ENCODE measurements around the gene MAMDC2. TPM values are rescaled to one million over a fixed set of nuclear protein-coding genes. Genes with fewer than 3 reads are reported as not detected.
"Not testable (repeated sequence)": the region's sequence is repeated elsewhere in the genome, so short reads cannot be mapped to it uniquely, and the experiment has no call there.

Gene MAMDC2
- total and polyA plus RNA-seq, 12 donors, result 0.83 to 15.7 (median 5.0) TPM

DNA sequence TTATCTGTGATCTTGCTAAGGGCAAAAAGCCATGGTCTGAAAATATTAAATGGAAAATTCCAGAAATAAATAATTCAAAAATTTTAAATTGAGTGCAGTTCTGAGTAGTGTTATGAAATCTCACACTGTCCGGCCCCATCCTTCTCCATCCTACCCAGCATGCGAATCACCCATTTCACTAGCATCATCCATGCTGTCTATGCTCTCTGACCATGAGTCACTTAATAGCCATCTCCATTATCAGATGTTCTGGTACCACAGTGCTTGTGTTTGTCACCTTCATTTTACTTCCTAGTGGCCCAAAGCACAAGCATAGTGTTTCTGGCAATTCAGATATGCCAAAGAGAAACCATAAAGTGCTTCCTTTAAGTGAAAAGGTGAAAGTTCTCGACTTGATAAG lies 151.8 kb downstream of the MAMDC2 start:
- Histone ChIP-seq H3K27ac (no peak overlapping the region), H3K27me3 (no peaks in the 10 kb centered on the region), H3K9me3 (replicated peaks in 1 of 3) (no peaks in the 10 kb centered on the region), H3K4me3 (no peak overlapping the region), H3K36me3 (replicated peaks in 1 of 2) (no peaks in the 10 kb centered on the region), H3K4me1 (replicated peaks in 1 of 2) (no peaks in the 10 kb centered on the region)
- no peak for DNase-seq
- no peak for TF ChIP-seq POLR2A (IDR thresholded peaks at IDR 0.05)
- WGBS, 4 donors, result 72 to 95% (median 85%) methylated on average over 3 of the region's 3 CpGs
- intact Hi-C loops (cut with DNase I), result no loop called here

DNA sequence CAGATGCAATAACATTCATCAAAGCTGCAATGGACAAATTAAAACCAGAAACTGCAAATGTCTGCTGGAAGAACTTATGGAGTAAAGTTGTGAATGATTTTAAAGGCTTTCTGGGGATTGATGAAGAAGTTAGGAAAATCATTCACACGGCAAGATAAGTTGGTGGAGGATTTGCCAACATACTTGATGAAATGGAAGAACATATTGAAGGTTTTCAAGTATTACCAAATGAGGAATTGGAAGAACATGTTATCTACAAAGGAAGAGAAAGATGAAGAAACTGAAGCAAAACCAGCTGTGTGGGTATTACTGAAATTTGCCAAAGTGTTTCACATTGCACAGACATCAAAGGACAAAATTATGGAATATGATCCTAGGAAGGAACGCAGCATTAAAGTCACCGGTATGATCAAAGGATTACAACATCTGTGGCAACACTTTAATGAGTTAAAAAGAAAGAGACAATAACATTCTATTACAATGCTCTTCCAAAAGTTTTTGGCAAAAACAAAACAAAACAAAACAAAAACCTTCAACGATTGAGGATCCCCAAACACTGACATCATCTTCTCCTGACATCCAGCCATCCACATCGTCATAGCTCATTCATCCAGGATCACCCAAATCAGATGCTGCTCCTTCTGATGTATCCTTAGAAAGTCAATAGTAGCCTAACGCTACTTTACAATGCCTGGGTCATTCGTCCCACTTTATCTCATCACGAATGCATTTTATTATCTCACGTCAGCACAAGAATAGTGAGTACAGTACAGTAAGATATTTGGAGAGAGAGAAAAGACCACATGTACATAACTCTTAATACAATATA lies 153.8 kb downstream of the MAMDC2 start:
- no peaks in the 10 kb centered on the region for H3K36me3 ChIP-seq (replicated peaks in 1 of 2)
- no peaks in the 10 kb centered on the region for H3K9me3 ChIP-seq (replicated peaks in 1 of 3)
- no peak for DNase-seq
- intact Hi-C loops (cut with DNase I), result no loop called here
- H3K27ac ChIP-seq, result no peak overlapping the region
- no peaks in the 10 kb centered on the region for H3K4me1 ChIP-seq (replicated peaks in 1 of 2)
- 81 to 84% (median 83%) methylated on average over 9 of the region's 9 CpGs for WGBS, 4 donors
- no peak overlapping the region for H3K4me3 ChIP-seq
- no peak for TF ChIP-seq POLR2A (IDR thresholded peaks at IDR 0.05)
- TF ChIP-seq, protein P1, sequence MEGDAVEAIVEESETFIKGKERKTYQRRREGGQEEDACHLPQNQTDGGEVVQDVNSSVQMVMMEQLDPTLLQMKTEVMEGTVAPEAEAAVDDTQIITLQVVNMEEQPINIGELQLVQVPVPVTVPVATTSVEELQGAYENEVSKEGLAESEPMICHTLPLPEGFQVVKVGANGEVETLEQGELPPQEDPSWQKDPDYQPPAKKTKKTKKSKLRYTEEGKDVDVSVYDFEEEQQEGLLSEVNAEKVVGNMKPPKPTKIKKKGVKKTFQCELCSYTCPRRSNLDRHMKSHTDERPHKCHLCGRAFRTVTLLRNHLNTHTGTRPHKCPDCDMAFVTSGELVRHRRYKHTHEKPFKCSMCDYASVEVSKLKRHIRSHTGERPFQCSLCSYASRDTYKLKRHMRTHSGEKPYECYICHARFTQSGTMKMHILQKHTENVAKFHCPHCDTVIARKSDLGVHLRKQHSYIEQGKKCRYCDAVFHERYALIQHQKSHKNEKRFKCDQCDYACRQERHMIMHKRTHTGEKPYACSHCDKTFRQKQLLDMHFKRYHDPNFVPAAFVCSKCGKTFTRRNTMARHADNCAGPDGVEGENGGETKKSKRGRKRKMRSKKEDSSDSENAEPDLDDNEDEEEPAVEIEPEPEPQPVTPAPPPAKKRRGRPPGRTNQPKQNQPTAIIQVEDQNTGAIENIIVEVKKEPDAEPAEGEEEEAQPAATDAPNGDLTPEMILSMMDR (IDR thresholded peaks at IDR 0.05), result no peak
- H3K27me3 ChIP-seq, result no peaks in the 10 kb centered on the region

DNA sequence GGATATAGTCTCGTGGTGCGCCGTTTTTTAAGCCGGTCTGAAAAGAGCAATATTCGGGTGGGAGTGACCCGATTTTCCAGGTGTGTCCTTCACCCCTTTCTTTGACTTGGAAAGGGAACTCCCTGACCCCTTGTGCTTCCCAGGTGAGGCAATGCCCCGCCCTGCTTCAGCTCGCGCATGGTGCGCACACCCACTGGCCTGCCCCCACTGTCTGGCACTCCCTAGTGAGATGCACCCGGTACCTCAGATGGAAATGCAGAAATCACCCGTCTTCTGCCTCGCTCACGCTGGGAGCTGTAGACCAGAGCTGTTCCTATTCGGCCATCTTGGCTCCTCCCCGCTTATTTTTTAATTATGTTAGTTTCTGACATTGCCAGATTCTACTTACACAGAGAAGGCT lies 161.1 kb downstream of the MAMDC2 start:
- 93 to 97% (median 94%) methylated on average over 16 of the region's 16 CpGs for WGBS, 4 donors
- DNase-seq; H3K27ac ChIP-seq; H3K9me3 ChIP-seq (replicated peaks in 1 of 3); H3K4me1 ChIP-seq (replicated peaks in 1 of 2); H3K27me3 ChIP-seq; H3K4me3 ChIP-seq; intact Hi-C loops (cut with DNase I); H3K36me3 ChIP-seq (replicated peaks in 1 of 2): not testable (repeated sequence)

DNA sequence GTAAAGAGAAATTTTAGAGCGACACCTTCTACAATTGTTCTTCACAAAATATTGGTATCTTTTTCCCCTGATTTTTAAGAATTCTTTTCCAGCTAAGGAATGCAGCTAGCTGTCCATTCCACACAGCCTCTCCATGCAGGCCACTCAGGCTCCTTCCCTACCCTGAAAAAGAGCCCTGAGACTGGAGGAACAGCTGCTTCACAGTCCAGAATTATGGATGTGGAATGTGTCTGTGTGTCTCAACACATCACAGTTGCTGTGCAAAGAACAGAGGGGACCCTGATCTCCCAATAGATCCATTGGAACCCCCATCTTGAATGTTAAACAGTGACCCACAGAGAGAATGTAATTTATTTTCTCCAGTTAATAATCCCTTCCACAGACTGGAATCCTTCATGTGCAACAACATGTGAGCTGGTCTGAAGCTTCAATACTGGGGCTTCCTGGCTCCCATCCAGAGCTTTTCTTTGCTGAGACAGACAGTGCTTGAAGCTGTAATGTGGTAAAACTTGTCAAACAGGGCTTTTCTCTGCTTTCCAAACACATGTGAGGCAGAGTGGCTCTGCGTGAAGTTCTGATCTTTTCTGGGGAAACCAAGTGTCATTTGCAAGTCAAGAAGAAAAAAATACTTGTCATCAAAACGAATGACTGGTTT lies 161.8 kb downstream of the MAMDC2 start:
- no peaks in the 10 kb centered on the region for H3K27me3 ChIP-seq
- H3K27ac ChIP-seq, result no peak overlapping the region
- DNase-seq, result no peak
- TF ChIP-seq, protein P1 (IDR thresholded peaks at IDR 0.05), result no peak
- TF ChIP-seq POLR2A (IDR thresholded peaks at IDR 0.05), result no peak
- 61 to 64% (median 63%) methylated on average over 3 of the region's 3 CpGs for WGBS, 4 donors
- H3K4me1 ChIP-seq (replicated peaks in 1 of 2), result no peaks in the 10 kb centered on the region
- no peaks in the 10 kb centered on the region for H3K9me3 ChIP-seq (replicated peaks in 1 of 3)
- no peaks in the 10 kb centered on the region for H3K36me3 ChIP-seq (replicated peaks in 1 of 2)
- intact Hi-C loops (cut with DNase I), result no loop called here
- no peak overlapping the region for H3K4me3 ChIP-seq

DNA sequence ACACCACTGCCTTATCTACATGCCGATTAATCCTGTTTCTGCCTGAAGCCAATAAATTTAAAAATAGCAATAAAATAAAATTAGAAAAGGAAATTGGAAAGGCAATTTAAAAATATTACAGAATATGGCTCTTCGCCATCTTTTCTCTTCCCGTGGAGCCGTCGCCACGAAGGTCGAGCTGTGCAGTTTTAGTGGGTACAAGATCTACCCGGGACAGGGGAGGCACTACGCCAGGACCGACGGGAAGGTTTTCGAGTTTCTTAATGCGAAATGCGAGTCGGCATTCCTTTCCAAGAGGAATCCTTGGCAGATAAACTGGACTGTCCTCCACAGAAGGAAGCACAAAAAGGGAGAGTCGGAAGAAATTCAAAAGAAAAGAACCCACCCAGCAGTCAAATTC lies 173.4 kb downstream of the MAMDC2 start:
- no peaks in the 10 kb centered on the region for H3K36me3 ChIP-seq (replicated peaks in 1 of 2)
- no peaks in the 10 kb centered on the region for H3K4me1 ChIP-seq (replicated peaks in 1 of 2)
- H3K9me3 ChIP-seq (replicated peaks in 1 of 3), result no peaks in the 10 kb centered on the region
- intact Hi-C loops (cut with DNase I), result no loop called here
- TF ChIP-seq, protein P1 (IDR thresholded peaks at IDR 0.05), result no peak
- TF ChIP-seq POLR2A (IDR thresholded peaks at IDR 0.05), result no peak
- H3K27me3 ChIP-seq, result no peaks in the 10 kb centered on the region
- no peak for DNase-seq
- H3K27ac ChIP-seq, result no peak overlapping the region
- 90 to 93% (median 93%) methylated on average over 16 of the region's 16 CpGs for WGBS, 4 donors
- no peak overlapping the region for H3K4me3 ChIP-seq

All from adrenal gland (tissue), 12 donors.